ENCODE data around the gene ZIC1.

GRCh38 chr3:147393261-147393942, 15.8 kb upstream of the ZIC1 start:
- TF ChIP-seq CTCF (conservative IDR thresholded peaks at IDR 0.05; ENCODE audit: low read length) (no peak), EZH2phosphoT487 (IDR thresholded peaks at IDR 0.05; ENCODE audit: borderline replicate concordance, low read depth, low read length) (no peak)
